GM12892 (cell line): Measurements from ENCODE around the gene NEAT1.
A peak's percentile ranks its signal among the peaks of the same experiment; 100 is the strongest.

Experiments used
- DNase-seq: peaks from one replicate; pipeline ENCODE4 v3.0.0; 2011; ENCODE audit not compliant: insufficient read length
- FAIRE-seq: peaks from 2 replicates; lab custom pipeline; 2011; peaks lifted over from hg19 to GRCh38; lab: Jason Lieb, UNC
- POLR2A ChIP-seq: IDR thresholded peaks from 2 replicates; pipeline ENCODE4 v1.6.1; 2011; ENCODE audit warnings: low read depth, low read length, control low read depth
- POLR2AphosphoS5 ChIP-seq: IDR thresholded peaks from 2 replicates; pipeline ENCODE4 v1.6.1; 2011; ENCODE audit warnings: low read depth, low read length, control low read depth
- TAF1 ChIP-seq: IDR thresholded peaks from 2 replicates; pipeline ENCODE4 v1.6.1; 2011; ENCODE audit warnings: low read depth, mild to moderate bottlenecking, control low read depth, low read length, borderline replicate concordance

Gene NEAT1

DNA sequence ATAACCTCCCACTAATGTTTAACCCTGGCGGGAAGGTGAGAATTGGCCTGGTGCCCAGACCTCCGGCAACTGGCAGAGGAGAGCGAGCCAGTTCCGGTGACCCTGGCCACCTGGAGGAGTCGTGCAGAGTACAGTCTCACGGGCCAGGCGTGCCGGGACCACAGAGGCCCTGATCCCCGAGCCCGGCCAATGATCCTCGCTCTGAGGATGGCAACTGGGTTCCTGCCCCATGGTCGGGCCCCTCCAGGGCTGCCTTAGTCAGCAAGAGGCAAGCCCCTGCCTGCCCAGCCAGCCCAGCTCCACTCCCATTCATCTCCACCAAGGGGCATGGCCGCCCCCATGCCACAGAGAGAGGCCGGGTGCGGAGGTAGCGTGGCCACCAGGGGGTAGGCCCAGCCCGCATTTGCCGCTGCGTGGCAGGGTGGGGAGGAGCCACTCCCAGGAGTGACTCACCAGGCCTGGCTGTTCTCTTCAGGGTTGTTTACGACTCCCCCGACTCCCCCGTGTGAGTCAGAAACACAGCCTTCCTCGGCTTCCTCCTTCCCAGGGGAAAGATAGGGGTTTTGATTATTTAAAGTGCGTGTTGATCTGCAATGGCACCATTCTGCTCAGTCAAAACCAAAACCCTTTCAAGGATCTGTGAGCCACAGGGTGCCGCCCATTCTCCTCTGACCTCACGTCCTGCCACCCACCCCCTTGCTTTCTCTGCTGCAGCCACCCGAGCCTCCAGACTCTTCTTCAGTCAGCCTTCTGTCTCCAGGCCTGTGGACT lies 40.4 kb upstream of the NEAT1 start, which contains the start of gene SLC25A45:
TSS of gene SLC25A45 (minus strand) at position 614 of the 771 bp plus-strand sequence. CDS start 695 bp downstream, outside the sequence.
- no peak for DNase-seq
- TF ChIP-seq TAF1 (peak; percentile 54; the same call in 1 of the 2 replicates), POLR2A (peak; percentile 76; the same call in 1 of the 2 replicates), POLR2AphosphoS5 (peak; percentile 68)
- FAIRE-seq: no peak

GRCh38 chr11:65382804-65383368 lies 39.7 kb upstream of the NEAT1 start:
- DNase-seq (no peak), FAIRE-seq (no peak)

GRCh38 chr11:65383778-65384177 lies 38.8 kb upstream of the NEAT1 start:
- TF ChIP-seq POLR2AphosphoS5: no peak
- TF ChIP-seq POLR2A: no peak
- TF ChIP-seq TAF1: no peak
- DNase-seq: no peak

More at GRCh38 chr11:65382804-65383368, 39.7 kb upstream of the NEAT1 start:
- TF ChIP-seq TAF1: no peak

GRCh38 chr11:65384301-65384889 lies 38.2 kb upstream of the NEAT1 start:
- no peak for FAIRE-seq
- no peak for DNase-seq
- no peak for TF ChIP-seq TAF1
- no peak for TF ChIP-seq POLR2A
- no peak for TF ChIP-seq POLR2AphosphoS5

More at GRCh38 chr11:65383778-65384177, 38.8 kb upstream of the NEAT1 start:
- FAIRE-seq: no peak

- FAIRE-seq (peak; percentile 95), DNase-seq (peak; percentile 94)
- peak; percentile 81 for TF ChIP-seq POLR2AphosphoS5
- peak; percentile 91; the same call in 1 of the 2 replicates for TF ChIP-seq POLR2A
- TF ChIP-seq TAF1: 0 out of 2 replicates have a peak, but pooled peaks have one; percentile 42
Measured at GRCh38 chr11:65386307-65387140, 36.1 kb upstream of the NEAT1 start, which contains the start of gene FRMD8. Gene FRMD8 (plus strand): TSS chr11:65386637. CDS start chr11:65387037, 400 bp downstream.

DNA sequence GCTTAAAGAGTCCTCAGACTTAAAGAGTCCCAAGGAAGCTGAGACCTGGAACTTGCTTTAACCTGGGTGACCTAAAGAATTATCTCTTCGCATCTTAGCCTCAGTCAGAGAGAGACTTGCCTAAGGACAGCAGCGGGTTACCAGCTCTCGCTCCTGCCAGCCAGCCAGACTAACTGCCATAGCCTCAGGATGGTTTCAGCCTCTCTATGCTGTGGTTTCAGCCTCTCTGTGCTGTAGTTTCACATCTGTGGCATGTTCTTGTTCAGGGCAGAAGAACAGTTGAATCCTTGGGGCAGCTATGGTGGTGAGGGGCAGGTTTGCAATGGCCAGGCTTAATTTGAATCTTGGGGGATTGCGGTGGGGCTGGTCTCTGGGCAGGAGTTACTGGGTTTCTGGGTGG lies 33.9 kb upstream of the NEAT1 start:
- TF ChIP-seq TAF1 (no peak), POLR2AphosphoS5 (no peak), POLR2A (no peak)
- DNase-seq (no peak), FAIRE-seq (peak; percentile 36)

GRCh38 chr11:65389294-65389980 lies 33.2 kb upstream of the NEAT1 start:
- TF ChIP-seq TAF1: no peak
- no peak for TF ChIP-seq POLR2A
- no peak for TF ChIP-seq POLR2AphosphoS5
- FAIRE-seq: peak; percentile 38

DNA sequence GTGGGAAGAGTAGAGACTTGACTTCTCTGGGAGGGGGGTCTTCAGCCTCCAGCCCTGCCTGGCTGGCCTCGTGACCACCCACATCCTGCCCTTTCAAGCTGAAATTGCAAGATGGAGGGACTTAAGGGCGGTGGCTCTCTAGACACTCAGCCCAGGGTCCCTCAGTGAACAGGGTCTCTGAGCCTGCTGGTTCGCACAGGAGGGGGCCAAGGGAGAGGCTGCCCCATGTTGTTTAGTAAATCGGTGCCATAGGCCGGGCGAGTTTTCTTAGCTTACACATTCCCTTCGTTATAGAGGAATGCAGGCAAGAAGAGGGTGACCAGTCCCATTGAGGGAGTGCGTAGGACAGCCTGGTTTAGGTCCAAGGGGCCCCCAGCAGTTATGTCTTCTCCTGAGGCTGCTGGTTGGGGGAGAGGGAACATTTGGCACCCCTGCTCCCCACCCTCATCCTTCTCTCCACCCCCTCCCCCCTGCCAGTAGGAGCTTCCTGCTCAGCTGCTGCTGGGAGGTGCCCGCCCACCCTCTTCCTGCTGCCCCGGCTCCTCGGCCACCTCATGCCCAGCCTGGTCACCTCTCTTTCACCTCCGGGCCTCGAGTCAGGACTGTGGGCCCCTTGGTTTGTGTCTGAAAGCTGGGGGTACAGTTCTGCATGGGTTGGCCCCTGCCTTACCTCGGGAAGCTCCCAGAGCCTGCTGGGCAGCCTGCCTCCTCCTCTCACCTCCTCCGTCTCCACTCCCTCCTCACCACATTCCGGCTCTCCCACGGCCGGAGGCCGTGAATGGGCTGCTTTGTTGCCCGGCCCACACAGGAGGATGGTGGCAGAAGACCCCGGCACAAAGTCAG lies 32.3 kb upstream of the NEAT1 start:
- TF ChIP-seq POLR2AphosphoS5 (no peak), TAF1 (no peak), POLR2A (no peak)
- DNase-seq (no peak), FAIRE-seq (peak; percentile 14)

More at GRCh38 chr11:65389294-65389980, 33.2 kb upstream of the NEAT1 start:
- no peak for DNase-seq

DNA sequence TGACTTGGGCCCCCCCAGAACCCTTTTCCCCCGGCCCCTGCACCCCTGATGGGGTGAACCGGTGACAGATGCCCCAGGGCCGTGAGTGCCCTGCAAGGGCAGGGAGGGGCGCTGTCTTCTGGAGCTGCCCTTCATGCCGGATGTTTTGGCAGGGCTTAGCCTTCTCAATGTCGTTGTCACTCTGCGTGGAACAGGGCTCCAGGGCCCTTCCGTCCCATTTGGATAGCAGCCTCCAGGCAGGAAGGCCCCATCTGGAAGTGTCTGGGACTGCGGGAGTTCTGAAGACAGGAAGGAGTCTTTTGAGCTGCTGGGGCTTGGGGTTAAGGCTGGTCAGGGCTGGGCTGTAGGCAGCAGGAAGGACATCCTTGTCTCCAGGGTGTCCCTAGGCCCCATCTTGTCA lies 31.6 kb upstream of the NEAT1 start:
- DNase-seq (no peak), FAIRE-seq (no peak)
- TF ChIP-seq POLR2AphosphoS5 (no peak), POLR2A (no peak), TAF1 (no peak)
